ENCODE results near the gene PSD.

PSD gene

DNA sequence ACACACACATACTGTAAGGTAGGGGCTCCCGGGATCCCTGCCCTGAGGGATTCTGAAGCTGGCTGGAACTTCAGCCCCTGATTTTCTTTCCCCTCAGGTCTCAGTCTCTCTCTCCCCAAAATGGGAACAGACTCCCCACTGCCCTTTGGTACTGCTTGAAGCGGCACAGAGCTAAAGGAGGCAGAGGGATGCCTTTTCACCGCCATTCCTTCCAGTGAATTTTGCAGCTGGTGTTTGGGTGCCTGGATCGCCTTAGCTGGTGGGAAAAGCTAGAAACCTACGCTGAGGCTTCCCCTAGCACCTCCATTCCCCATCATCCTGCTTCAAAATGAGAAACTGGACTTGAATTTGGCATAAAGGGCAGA lies 16.5 kb upstream of the PSD start:
- ChIA-PET POLR2A (ENCODE audit: low non-redundant PET) (no interaction called here), CTCF (interaction anchor here (0.6 to 1.2 kb wide), 3 partner anchors 16 to 205 kb away, joined by 3 to 4 read pairs (median 3); no protein-coding TSS in a partner anchor)
- no peak for TF ChIP-seq CTCF (conservative IDR thresholded peaks at IDR 0.05; ENCODE audit: low read depth)
- H3K27ac ChIP-seq = peak overlapping the region; percentile 27; the same call in 1 of the 2 replicates
- no peak for DNase-seq (ENCODE audit: low spot score)

DNA sequence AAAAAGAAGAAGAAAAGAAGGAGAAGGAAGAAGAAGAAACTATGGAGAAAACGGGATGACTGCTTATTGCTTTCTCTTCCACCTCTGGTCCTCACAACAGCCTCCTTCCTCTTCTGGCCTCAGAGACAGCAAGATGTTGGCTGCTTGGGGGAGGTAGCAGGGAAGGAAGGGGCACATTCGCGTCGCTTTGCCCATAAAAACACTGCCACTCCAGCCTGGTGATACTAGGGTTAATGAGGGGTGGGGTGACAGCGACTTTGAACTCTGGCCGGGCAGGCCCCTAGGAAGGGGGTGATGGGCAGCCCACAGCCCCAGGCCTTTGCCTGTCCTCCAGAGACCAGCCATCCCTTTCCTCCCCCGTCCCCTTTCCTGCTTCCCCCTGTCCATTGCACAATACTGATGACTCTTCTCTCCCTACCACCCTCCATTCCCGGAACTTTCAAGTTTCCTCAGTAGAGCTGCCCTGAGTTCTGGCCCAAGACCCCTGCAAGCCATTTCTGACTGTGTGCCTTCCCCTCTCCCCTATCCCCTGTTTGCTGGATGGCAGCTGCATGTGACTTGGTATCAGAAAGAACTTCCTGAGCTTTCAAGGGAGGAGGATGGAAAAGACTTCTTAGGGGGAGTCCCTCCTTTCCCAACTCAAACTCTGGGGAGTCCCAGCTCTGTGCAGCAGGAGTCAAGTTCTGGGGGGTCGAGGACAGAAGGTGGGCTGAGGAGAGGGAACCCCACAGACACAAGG lies 16.0 kb upstream of the PSD start:
- H3K27ac ChIP-seq = peak overlapping the region; percentile 27; the same call in 1 of the 2 replicates
- ChIA-PET POLR2A (ENCODE audit: low non-redundant PET) (interaction anchor here (1.0 kb wide), 1 partner anchor 16 kb away, joined by 3 read pairs; no protein-coding TSS in a partner anchor), CTCF (interaction anchor here (0.6 to 1.2 kb wide), 4 partner anchors 15 to 204 kb away, joined by 3 to 4 read pairs (median 3); no protein-coding TSS in a partner anchor)
- TF ChIP-seq CTCF (conservative IDR thresholded peaks at IDR 0.05; ENCODE audit: low read depth) = no peak
- no peak for DNase-seq (ENCODE audit: low spot score)

GRCh38 chr10:102433619-102434046 lies 15.0 kb upstream of the PSD start:
- ChIA-PET POLR2A (ENCODE audit: low non-redundant PET) (interaction anchor here (1.0 kb wide), 1 partner anchor 17 kb away, joined by 3 read pairs; no protein-coding TSS in a partner anchor), CTCF (no interaction called here)
- TF ChIP-seq CTCF (conservative IDR thresholded peaks at IDR 0.05; ENCODE audit: low read depth) = no peak
- H3K27ac ChIP-seq = no peak overlapping the region
- no peak for DNase-seq (ENCODE audit: low spot score)

DNA sequence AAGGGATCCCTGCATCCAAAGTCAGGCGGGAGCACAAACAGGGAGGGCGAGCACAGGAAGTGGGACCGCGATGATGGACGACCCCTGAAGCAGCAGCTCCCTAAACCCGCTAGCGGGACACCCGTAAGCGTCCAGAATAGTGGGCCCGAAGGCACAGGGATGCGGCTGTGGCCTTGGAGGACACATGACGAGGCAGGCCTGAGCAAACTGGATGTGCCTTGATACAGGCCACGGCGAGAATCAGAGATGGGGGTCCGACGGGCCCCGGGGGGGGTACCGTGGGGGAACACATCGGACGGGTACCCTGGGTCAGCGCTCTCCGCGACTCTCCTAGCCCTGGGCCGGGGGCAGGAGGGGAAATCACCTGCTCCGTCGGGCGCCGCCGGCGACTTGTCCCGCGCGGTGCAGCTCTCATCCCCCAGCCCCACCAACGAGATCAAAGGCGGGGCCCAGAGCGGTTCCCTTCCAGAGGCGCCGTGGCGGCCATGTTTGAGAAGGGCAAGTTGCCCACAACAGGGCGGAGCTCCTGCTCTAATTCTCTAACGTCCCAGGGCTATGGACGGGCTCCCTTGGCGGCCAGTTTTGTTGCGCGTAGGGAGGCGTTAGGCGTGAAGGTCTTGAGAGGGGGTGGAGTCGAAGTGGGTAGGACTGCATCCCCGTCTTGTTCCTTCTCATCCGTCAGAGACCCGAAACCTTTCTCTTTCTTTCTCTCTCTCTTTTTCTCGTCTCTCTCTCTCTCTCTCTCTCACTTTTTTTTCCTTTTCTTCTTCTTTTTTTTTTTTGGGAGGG lies 13.8 kb upstream of the PSD start, which contains the start of gene CUEDC2:
CUEDC2 (minus strand) TSS at position 413 of the 789 bp plus-strand sequence. CDS start 7,386 bp downstream, outside the sequence.
- peak; percentile 95 for DNase-seq (ENCODE audit: low spot score)
- POLR2A ChIA-PET (ENCODE audit: low non-redundant PET) = interaction anchor here (0.6 to 1.4 kb wide), 4 partner anchors 9 to 18 kb away, joined by 3 to 12 read pairs (median 4); partner anchors contain the start of gene C10orf95
- H3K27ac ChIP-seq = peak within 1 kb of the TSS; percentile 84
- CTCF ChIA-PET = interaction anchor here (0.6 to 1.7 kb wide), 9 partner anchors 9 to 377 kb away, joined by 3 to 8 read pairs (median 3); no protein-coding TSS in a partner anchor
- no peak for TF ChIP-seq CTCF (conservative IDR thresholded peaks at IDR 0.05; ENCODE audit: low read depth)

DNA sequence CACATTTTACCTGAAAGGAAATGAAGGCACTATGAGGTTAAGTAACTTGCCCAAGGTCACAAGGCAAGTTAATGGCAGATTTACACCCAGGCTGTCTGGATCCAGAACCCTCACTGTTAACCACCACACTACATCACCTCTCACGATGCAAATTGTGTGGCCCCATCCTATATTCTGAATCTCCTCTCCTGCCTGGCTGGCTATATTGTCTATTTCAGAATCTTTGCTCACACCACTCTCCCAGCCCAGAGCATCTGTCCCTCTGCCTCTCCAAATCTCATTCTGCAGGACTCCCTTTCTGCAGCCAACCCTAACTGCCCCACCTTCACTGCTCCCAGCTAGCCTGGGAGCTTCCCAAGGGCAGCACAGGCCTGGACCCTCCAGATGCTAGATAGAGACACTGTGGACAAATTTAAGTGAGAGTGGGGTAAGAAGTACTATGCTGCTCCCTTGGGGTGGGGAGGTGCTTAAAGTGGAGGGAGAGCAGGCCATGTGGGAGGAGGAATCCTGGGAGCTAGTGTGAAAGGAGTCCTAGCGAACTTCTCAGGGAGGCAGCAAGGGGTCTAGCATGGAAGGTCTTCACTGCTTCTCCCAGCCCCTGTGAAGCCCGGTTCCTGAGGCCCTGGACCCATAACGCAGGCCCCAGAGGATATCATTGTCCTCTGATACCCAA lies 13.0 kb upstream of the PSD start:
- peak; percentile 33 for DNase-seq (ENCODE audit: low spot score)
- no peak for TF ChIP-seq CTCF (conservative IDR thresholded peaks at IDR 0.05; ENCODE audit: low read depth)
- peak overlapping the region; percentile 84 for H3K27ac ChIP-seq
- ChIA-PET POLR2A (ENCODE audit: low non-redundant PET) (interaction anchor here (1.4 kb wide), 1 partner anchor 8 kb away, joined by 3 read pairs; no protein-coding TSS in a partner anchor), CTCF (interaction anchor here (0.7 to 1.7 kb wide), 5 partner anchors 10 to 47 kb away, joined by 3 to 8 read pairs (median 4); partner anchors contain the start of gene C10orf95)

All from RWPE1 (cell line).